Measurements from ENCODE around the gene FSTL3. TPM values are rescaled to one million over a fixed set of nuclear protein-coding genes. Genes with fewer than 3 reads are reported as not detected.

The FSTL3 gene
- total and polyA plus RNA-seq, 10 of the 15 experiments (the other 5 are each of a cell fraction or from before 2014, with no cell fraction given), result 0.42 to 13.5 (median 3.6) TPM

DNA sequence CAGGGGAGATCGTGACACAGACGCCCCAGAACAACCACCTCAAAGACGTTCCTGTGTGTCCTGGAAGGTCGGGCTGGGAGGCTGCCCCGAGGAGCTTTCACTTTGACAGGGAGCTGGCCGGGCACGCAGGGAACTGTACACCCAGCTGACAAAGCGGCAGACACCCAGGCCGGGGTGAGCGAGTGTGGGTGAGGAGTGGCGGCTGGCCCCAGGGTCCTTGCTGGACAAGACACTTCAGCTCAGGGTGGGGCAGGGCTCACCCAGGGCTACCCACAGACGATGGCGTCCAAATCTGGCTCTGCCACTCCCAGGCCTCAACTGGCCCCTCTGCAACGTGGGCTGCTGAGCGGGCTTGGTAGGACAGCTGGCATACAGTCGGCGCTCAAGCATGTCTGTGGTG is 34.5 kb upstream of the FSTL3 start:
- DNase-seq (ENCODE audit: low read depth, low spot score) (no peak), FAIRE-seq (no peak), ATAC-seq (no peak)
- ChIA-PET POLR2A (no interaction called here), RAD21 (ENCODE audit: unreplicated experiment) (no interaction called here), CTCF (no interaction called here), SMC1A (ENCODE audit: uncharacterized antibody, unreplicated experiment) (no interaction called here)
- peaks cover 0 to 12% of the 10 kb centered on the region in 2 experiments; a peak in 2 of 4 replicates for H3K36me3 ChIP-seq (ENCODE audit: control insufficient read depth in 2 of 2, insufficient read depth in 2 of 2, low read length in 1 of 2)
- no peak overlapping the region for H2AFZ ChIP-seq (ENCODE audit: control insufficient read depth, low read depth, low read length)
- peaks cover 23% of the 10 kb centered on the region for H3K4me1 ChIP-seq (ENCODE audit: control insufficient read depth, insufficient read depth, low read length)
- H3K9ac ChIP-seq (ENCODE audit: control insufficient read depth, insufficient read depth, low read length), result no peak overlapping the region
- H3K79me2 ChIP-seq (ENCODE audit: control insufficient read depth, insufficient read depth, low read length), result no peaks in the 10 kb centered on the region
- no TSS peak for BruUV-seq (replicated peaks)
- in situ Hi-C loops (cut with MboI) (no loop called here), intact Hi-C loops (cut with micrococcal nuclease; ENCODE audit: unreplicated experiment) (no loop called here)
- no peaks in the 10 kb centered on the region for H3K9me3 ChIP-seq (replicated peaks; ENCODE audit: control insufficient read depth, insufficient read depth, low read length)
- 46% methylated on average over 13 of the region's 17 CpGs for WGBS (ENCODE audit: insufficient coverage, insufficient replicate concordance, low lambda C conversion rate, missing lambda C conversion rate)
- H3K27ac ChIP-seq (ENCODE audit: control insufficient read depth, insufficient read depth), result no peak overlapping the region
- no peaks in the 10 kb centered on the region for H4K20me1 ChIP-seq (ENCODE audit: control insufficient read depth, insufficient read depth)
- H3K4me3 ChIP-seq, result no peak overlapping the region
- H3K4me2 ChIP-seq (ENCODE audit: control insufficient read depth, insufficient read depth), result no peak overlapping the region
- H3K27me3 ChIP-seq (replicated peaks in 1 of 2; ENCODE audit: control insufficient read depth in 2 of 2, insufficient read depth in 2 of 2, low read length in 1 of 2), result no peaks in the 10 kb centered on the region
- no peak for TF ChIP-seq ASH2L (IDR thresholded peaks at IDR 0.05; ENCODE audit: borderline replicate concordance, low read depth)
- TF ChIP-seq IKZF1 (conservative IDR thresholded peaks at IDR 0.05), result no peak
- TF ChIP-seq TARDBP (IDR thresholded peaks at IDR 0.05; ENCODE audit: borderline replicate concordance), result no peak
- TF ChIP-seq RAD51 (IDR thresholded peaks at IDR 0.05), result no peak
- TF ChIP-seq MEF2B (IDR thresholded peaks at IDR 0.05; ENCODE audit: partially characterized antibody, poor library complexity, severe bottlenecking), result no peak
- no peak for TF ChIP-seq EED (IDR thresholded peaks at IDR 0.05; ENCODE audit: low read depth)
- TF ChIP-seq, protein P1, sequence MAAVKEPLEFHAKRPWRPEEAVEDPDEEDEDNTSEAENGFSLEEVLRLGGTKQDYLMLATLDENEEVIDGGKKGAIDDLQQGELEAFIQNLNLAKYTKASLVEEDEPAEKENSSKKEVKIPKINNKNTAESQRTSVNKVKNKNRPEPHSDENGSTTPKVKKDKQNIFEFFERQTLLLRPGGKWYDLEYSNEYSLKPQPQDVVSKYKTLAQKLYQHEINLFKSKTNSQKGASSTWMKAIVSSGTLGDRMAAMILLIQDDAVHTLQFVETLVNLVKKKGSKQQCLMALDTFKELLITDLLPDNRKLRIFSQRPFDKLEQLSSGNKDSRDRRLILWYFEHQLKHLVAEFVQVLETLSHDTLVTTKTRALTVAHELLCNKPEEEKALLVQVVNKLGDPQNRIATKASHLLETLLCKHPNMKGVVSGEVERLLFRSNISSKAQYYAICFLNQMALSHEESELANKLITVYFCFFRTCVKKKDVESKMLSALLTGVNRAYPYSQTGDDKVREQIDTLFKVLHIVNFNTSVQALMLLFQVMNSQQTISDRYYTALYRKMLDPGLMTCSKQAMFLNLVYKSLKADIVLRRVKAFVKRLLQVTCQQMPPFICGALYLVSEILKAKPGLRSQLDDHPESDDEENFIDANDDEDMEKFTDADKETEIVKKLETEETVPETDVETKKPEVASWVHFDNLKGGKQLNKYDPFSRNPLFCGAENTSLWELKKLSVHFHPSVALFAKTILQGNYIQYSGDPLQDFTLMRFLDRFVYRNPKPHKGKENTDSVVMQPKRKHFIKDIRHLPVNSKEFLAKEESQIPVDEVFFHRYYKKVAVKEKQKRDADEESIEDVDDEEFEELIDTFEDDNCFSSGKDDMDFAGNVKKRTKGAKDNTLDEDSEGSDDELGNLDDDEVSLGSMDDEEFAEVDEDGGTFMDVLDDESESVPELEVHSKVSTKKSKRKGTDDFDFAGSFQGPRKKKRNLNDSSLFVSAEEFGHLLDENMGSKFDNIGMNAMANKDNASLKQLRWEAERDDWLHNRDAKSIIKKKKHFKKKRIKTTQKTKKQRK (IDR thresholded peaks at IDR 0.05; ENCODE audit: low read depth, low read length), result no peak
- TF ChIP-seq MXI1 (IDR thresholded peaks at IDR 0.05; ENCODE audit: low read depth, low read length), result no peak
- TF ChIP-seq SUZ12 (IDR thresholded peaks at IDR 0.05; ENCODE audit: unreplicated experiment), result no peak
- TF ChIP-seq RCOR1 (conservative IDR thresholded peaks at IDR 0.05; ENCODE audit: low read depth, low read length), result no peak
- TF ChIP-seq ZNF622 (IDR thresholded peaks at IDR 0.05), result no peak
- no peak for TF ChIP-seq EGR1 (IDR thresholded peaks at IDR 0.05; ENCODE audit: borderline replicate concordance in 1 of 2, low read depth in 2 of 2, low read length in 2 of 2)
- TF ChIP-seq SIX5 (IDR thresholded peaks at IDR 0.05; ENCODE audit: low read depth, low read length, severe bottlenecking), result no peak
- TF ChIP-seq FOXK2 (IDR thresholded peaks at IDR 0.05), result no peak
- TF ChIP-seq, protein P2, sequence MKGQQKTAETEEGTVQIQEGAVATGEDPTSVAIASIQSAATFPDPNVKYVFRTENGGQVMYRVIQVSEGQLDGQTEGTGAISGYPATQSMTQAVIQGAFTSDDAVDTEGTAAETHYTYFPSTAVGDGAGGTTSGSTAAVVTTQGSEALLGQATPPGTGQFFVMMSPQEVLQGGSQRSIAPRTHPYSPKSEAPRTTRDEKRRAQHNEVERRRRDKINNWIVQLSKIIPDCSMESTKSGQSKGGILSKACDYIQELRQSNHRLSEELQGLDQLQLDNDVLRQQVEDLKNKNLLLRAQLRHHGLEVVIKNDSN (IDR thresholded peaks at IDR 0.05; ENCODE audit: borderline replicate concordance, extremely low read length, insufficient read depth, low read depth, low read length), result no peak
- no peak for TF ChIP-seq GABPA (IDR thresholded peaks at IDR 0.05; ENCODE audit: low read depth)
- TF ChIP-seq SMARCA5 (IDR thresholded peaks at IDR 0.05), result no peak
- TF ChIP-seq SREBF1 (IDR thresholded peaks at IDR 0.05; ENCODE audit: low read length), result no peak
- no peak for TF ChIP-seq ZNF274 (IDR thresholded peaks at IDR 0.05; ENCODE audit: insufficient read depth, insufficient read length)
- TF ChIP-seq SPI1 (IDR thresholded peaks at IDR 0.05; ENCODE audit: borderline replicate concordance, insufficient read depth, low read depth, low read length), result no peak

Data from GM12878 (cell line).